AG04450 (cell line): ENCODE measurements around the gene SEC14L1. TPM values are rescaled to one million over a fixed set of nuclear protein-coding genes. Genes with fewer than 3 reads are reported as not detected.

Experiments used
- CTCF ChIA-PET: fragments of 300-600, 350-600 bp; formaldehyde crosslinking; extraction: SDS; loops from one replicate; lab custom pipeline; 2022; ENCODE audit warnings: antibody characterized with exemption, inconsistent platforms; lab: Charles Lee
- POLR2A ChIA-PET: fragments of 350-600 bp; formaldehyde crosslinking; extraction: SDS; loops from one replicate; lab custom pipeline; 2021; ENCODE audit warnings: antibody characterized with exemption, inconsistent platforms; lab: Yijun Ruan, JAX
- DNase-seq: peaks from one replicate; pipeline ENCODE4 v3.0.0-alpha.2; 2011; ENCODE audit warnings: low read depth, low spot score
- H3K27ac ChIP-seq: one replicate; pipeline ENCODE4 v1.5.1; 2012; ENCODE audit warnings: low read depth, low read length, control low read depth
- H3K27me3 ChIP-seq: one replicate; pipeline ENCODE4 v1.6.0; 2012; ENCODE audit warnings: low read length; ENCODE audit not compliant: control insufficient read depth, insufficient read depth
- H3K4me3 ChIP-seq: 2 replicates; pipeline ENCODE4 v1.5.1; 2011; ENCODE audit warnings: mild to moderate bottlenecking, low read depth, low read length, control low read depth
- H3K9me3 ChIP-seq: 2 replicates; pipeline ENCODE4 v1.5.1; 2012; ENCODE audit warnings: low read length; ENCODE audit not compliant: control insufficient read depth, insufficient read depth
- CTCF ChIP-seq: IDR thresholded peaks from 2 replicates; pipeline ENCODE4 v1.5.1; 2011; ENCODE audit warnings: low read depth, low read length, control low read depth, inconsistent platforms
- polyA plus RNA-seq: library from polyadenylated mRNA; depleted of rRNA; stranded (reverse); fragments of >200 nt; gene quantifications from 2 replicates; pipeline ENCODE4 v1.2.3, GENCODE V29; 2011

The SEC14L1 gene
- polyA plus RNA-seq, 1 experiment = 38.7 TPM

DNA sequence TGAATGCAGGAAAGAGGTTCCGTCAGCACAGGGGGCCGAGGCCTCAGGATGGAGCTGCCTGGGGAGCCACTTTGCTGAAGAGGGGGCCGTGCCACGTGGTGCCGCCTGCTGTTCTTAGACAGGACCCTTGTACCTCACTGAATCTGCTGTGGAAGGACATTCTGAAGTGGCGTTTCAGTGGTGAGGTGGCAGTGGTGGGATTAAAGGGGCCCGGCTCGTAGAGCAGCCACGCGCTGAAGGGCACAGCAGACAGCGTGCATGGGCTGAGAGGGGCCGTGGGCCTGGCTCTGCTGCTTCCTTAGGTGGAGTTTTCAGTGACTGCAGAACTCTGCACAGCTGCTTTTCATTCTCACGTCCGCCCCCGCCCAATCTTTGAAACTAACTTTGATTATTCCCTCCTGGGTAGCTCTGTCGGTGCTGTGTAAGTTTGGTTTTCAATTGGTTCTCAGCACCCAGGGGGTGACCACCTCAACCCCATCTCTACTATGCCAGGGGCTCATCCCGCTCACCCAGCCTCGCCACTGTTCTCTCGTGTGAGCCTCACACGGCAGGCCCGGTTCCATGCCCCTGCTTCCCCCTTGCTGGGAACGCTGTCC, 70.3 kb downstream of the SEC14L1 start:
- no peak overlapping the region for H3K27ac ChIP-seq
- no peak overlapping the region for H3K4me3 ChIP-seq
- POLR2A ChIA-PET = no interaction called here
- TF ChIP-seq CTCF = no peak
- no peaks in the 10 kb centered on the region for H3K27me3 ChIP-seq
- peaks cover 3% of the 10 kb centered on the region; the same call in 1 of the 2 replicates for H3K9me3 ChIP-seq
- no peak for DNase-seq
- CTCF ChIA-PET = no interaction called here

DNA sequence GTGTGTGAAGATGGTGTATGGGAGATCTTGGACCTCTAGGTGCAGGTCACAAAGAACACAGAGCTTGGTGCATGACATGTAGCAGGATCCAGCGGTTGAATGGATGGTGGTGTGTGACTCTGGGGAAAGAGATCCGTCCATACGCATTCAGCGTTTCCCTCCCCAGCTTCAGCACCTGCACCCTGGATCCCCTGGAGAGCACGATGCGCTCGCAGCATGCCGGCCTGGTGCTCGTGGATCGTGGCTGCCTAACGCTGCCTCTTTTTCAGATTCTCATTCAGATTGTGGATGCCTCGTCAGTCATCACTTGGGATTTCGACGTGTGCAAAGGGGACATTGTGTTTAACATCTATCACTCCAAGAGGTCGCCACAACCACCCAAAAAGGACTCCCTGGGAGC, 70.9 kb downstream of the SEC14L1 start:
- POLR2A ChIA-PET = no interaction called here
- no peak for TF ChIP-seq CTCF

DNA sequence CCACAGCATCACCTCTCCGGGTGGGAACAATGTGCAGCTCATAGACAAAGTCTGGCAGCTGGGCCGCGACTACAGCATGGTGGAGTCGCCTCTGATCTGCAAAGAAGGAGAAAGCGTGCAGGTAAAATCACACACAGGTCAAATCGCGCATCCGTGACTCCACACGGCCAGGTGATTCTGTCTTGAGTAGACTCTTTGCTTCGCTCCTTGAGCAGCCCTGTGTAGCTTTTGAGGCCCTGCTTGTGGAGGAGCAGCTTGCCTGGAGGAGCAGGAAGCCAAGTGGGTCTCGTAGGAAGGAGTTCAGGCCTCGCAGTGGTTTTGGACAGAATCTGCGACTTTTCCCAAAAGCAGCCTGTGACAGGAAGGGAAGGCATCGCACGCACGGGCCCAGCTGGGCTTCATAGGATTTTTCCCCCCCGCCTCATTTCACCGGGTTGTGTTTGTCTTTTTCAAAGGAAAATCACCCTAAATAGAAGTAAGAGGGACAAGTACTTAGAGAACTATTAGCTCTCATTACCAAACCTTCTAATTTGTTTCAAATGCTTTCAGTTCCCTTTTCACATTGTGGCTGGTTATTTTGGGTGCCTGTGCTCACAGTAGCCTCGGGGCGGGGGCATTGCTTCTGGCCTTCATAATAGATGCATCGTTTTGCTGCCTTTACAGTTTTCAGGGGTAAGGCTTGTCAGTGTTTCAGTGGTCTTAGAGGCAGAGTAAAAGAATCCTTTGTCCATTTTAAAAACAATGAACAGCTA, 71.5 kb downstream of the SEC14L1 start:
- POLR2A ChIA-PET = no interaction called here
- Histone ChIP-seq H3K9me3 (peaks cover 3% of the 10 kb centered on the region; the same call in 1 of the 2 replicates), H3K4me3 (no peak overlapping the region), H3K27ac (no peak overlapping the region), H3K27me3 (no peaks in the 10 kb centered on the region)
- DNase-seq = no peak
- no peak for TF ChIP-seq CTCF
- CTCF ChIA-PET = no interaction called here

More for the DNA sequence above, 70.9 kb downstream of the SEC14L1 start:
- H3K4me3 ChIP-seq = no peak overlapping the region
- H3K27me3 ChIP-seq = no peaks in the 10 kb centered on the region
- CTCF ChIA-PET = no interaction called here
- no peak for DNase-seq
- no peak overlapping the region for H3K27ac ChIP-seq
- peaks cover 3% of the 10 kb centered on the region; the same call in 1 of the 2 replicates for H3K9me3 ChIP-seq

DNA sequence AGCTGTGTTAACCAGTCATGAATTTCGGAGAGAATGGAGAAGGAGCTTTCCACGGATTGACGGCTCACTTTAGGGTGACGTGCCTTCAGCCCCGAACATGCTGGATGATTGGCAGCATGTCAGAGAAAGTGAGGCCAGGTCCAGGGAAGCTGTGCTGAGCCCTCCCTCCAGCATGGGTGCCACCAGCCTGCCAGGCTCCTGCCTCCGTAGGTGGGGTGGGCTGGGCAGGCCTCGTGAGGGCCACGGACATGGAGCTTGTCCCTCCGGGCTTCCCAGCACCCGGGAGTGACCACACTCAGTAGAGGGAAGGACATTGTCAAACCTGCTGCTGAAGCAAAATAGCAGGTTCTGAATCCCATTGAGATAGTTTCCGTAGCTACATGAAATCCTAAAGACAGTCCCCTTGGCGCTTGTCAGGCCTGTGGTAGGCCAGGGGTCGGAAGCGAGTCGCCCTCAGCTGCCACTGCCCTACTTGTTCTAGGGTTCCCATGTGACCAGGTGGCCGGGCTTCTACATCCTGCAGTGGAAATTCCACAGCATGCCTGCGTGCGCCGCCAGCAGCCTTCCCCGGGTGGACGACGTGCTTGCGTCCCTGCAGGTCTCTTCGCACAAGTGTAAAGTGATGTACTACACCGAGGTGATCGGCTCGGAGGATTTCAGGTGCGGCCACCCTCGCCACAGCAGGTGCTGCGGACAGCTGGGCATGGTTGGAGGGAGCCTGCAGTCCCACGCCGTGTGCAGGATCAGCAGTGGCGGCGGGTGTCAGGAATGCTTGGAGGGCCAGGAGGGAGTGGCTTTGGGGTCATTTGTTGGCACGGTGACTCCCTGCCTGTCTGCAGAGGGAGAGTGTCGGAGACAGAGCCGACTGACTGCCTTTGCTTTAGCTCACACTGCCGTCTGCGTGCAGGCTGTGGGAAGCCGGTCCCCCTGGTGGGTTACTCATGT, 72.3 kb downstream of the SEC14L1 start:
- no peak for DNase-seq
- ChIA-PET CTCF (no interaction called here), POLR2A (no interaction called here)
- no peaks in the 10 kb centered on the region for H3K27me3 ChIP-seq
- H3K9me3 ChIP-seq = peaks cover 3% of the 10 kb centered on the region; the same call in 1 of the 2 replicates
- H3K27ac ChIP-seq = no peak overlapping the region
- H3K4me3 ChIP-seq = no peak overlapping the region
- no peak for TF ChIP-seq CTCF
